B cell (primary cell): Measurements from ENCODE around the gene PLCD3. TPM values are rescaled to one million over a fixed set of nuclear protein-coding genes. Genes with fewer than 3 reads are reported as not detected.

ENCODE experiments used
- ATAC-seq: fragments of 200-7000 bp; cut with Tn5 transposase; one replicate; pipeline ENCODE4 v1.10.0; 2021; ENCODE audit warnings: low read depth, mild to moderate bottlenecking, moderate number of reproducible peaks, moderate library complexity
- CTCF ChIA-PET: fragments of 350-600 bp; sonication (Branson Sonifier 250); formaldehyde crosslinking; loops from one replicate; lab custom pipeline; 2021; ENCODE audit warnings: antibody characterized with exemption, inconsistent platforms; lab: Charles Lee
- POLR2A ChIA-PET: fragments of 350-600 bp; sonication (Branson Sonifier 250); formaldehyde crosslinking; loops from one replicate; lab custom pipeline; 2021; ENCODE audit warnings: antibody characterized with exemption; lab: Charles Lee
- DNase-seq: peaks from one replicate; pipeline ENCODE4 v3.0.0; 2013
- H2AFZ ChIP-seq: 2 replicates; pipeline ENCODE4 v1.6.1; 2012; ENCODE audit warnings: mild to moderate bottlenecking, low read depth, low read length; ENCODE audit not compliant: insufficient read depth, poor library complexity, severe bottlenecking
- H3K27ac ChIP-seq, 2 donors: 1 replicate in 1 of 2; 2 replicates in 1 of 2; pipeline ENCODE4 v1.5.1; 2012 to 2013; ENCODE audit warnings: low read length in 2 of 2, mild to moderate bottlenecking in 2 of 2, moderate library complexity in 1 of 2
- H3K27me3 ChIP-seq, 4 experiments: fragments of 200-600 bp in 1 of 4; sonication (generic) in 1 of 4; replicated peaks in 1 of 4; 1 replicate in 2 of 4; 2 replicates in 2 of 4; pipeline versions ENCODE4 v1.6.1 to v1.7.0; 2013 to 2016; ENCODE audit warnings: low read length in 3 of 4, mild to moderate bottlenecking in 2 of 4, mixed read lengths in 1 of 4, moderate library complexity in 1 of 4; ENCODE audit not compliant: insufficient read depth in 4 of 4, control insufficient read depth in 3 of 4; ENCODE audit errors: control extremely low read depth in 1 of 4
- H3K36me3 ChIP-seq, 2 experiments: replicated peaks in 1 of 2; 1 replicate in 1 of 2; 2 replicates in 1 of 2; pipeline versions ENCODE4 v1.6.1 to v1.7.1; 2013; ENCODE audit warnings: low read length in 1 of 2; ENCODE audit not compliant: insufficient read depth in 2 of 2, control insufficient read depth in 1 of 2; ENCODE audit errors: control extremely low read depth in 1 of 2, extremely low read depth in 1 of 2
- H3K4me1 ChIP-seq, 2 donors: fragments of 200-600 bp in 1 of 2; sonication (generic) in 1 of 2; 1 replicate in 1 of 2; 2 replicates in 1 of 2; pipeline versions ENCODE4 v1.5.1 to v1.6.1; 2013 to 2017; ENCODE audit warnings: low read length in 2 of 2; ENCODE audit not compliant: control insufficient read depth in 2 of 2, insufficient read depth in 2 of 2
- H3K4me2 ChIP-seq: replicated peaks from 2 replicates; pipeline ENCODE3; 2012; ENCODE audit warnings: mild to moderate bottlenecking, low read depth, low read length; ENCODE audit not compliant: poor library complexity, severe bottlenecking
- H3K4me3 ChIP-seq, 5 experiments: fragments of 200-600 bp in 1 of 5; sonication (generic) in 1 of 5; 1 replicate in 3 of 5; 2 replicates in 2 of 5; pipeline versions ENCODE4 v1.5.1 to v1.7.0; 2011 to 2016; ENCODE audit warnings: low read length in 4 of 5, mild to moderate bottlenecking in 4 of 5, low read depth in 2 of 5, control low read depth in 1 of 5, moderate library complexity in 1 of 5; ENCODE audit not compliant: insufficient read depth in 1 of 5; ENCODE audit errors: control extremely low read depth in 1 of 5, extremely low read depth in 1 of 5
- H3K79me2 ChIP-seq: fragments of 200-600 bp; sonication (generic); one replicate; pipeline ENCODE4 v1.6.0; 2016; ENCODE audit warnings: low read length; ENCODE audit not compliant: control insufficient read depth, insufficient read depth
- H3K9ac ChIP-seq: fragments of 200-600 bp; sonication (generic); 2 replicates; pipeline ENCODE4 v1.6.1; 2017; ENCODE audit warnings: mild to moderate bottlenecking, low read length, moderate library complexity
- H3K9me3 ChIP-seq, 3 donors: one replicate each; pipeline versions ENCODE4 v1.6.1 to v1.7.1; 2013; ENCODE audit warnings: low read length in 2 of 3; ENCODE audit not compliant: control insufficient read depth in 2 of 3, insufficient read depth in 1 of 3; ENCODE audit errors: control extremely low read depth in 1 of 3
- H4K20me1 ChIP-seq: 2 replicates; pipeline ENCODE4 v1.6.0; 2012; ENCODE audit warnings: mild to moderate bottlenecking, low read length; ENCODE audit not compliant: insufficient read depth, control insufficient read depth, poor library complexity, severe bottlenecking
- H3K27ac Mint-ChIP-seq: one replicate; pipeline ENCODE4 v1.8.0; 2021; ENCODE audit warnings: mixed read lengths
- H3K27me3 Mint-ChIP-seq: one replicate; pipeline ENCODE4 v1.8.0; 2021; ENCODE audit warnings: mixed read lengths
- H3K4me1 Mint-ChIP-seq: one replicate; pipeline ENCODE4 v1.8.0; 2021; ENCODE audit warnings: mixed read lengths
- H3K4me3 Mint-ChIP-seq: one replicate; pipeline ENCODE4 v1.8.0; 2021; ENCODE audit warnings: mixed read lengths
- H3K9me3 Mint-ChIP-seq: one replicate; pipeline ENCODE4 v1.8.0; 2022; ENCODE audit warnings: mixed read lengths; ENCODE audit not compliant: insufficient read depth
- EZH2 ChIP-seq: IDR thresholded peaks from 2 replicates; pipeline ENCODE4 v1.6.1; 2012; ENCODE audit warnings: borderline replicate concordance, low read depth, mild to moderate bottlenecking, moderate library complexity, low read length; ENCODE audit not compliant: insufficient read depth, poor library complexity, severe bottlenecking
- WGBS: methylation state at CpG from one replicate; pipeline ENCODE4 v1.1.5; 2013; ENCODE audit warnings: missing lambda C conversion rate; ENCODE audit not compliant: insufficient coverage; 5-methylcytosine and 5-hydroxymethylcytosine counted together
- intact Hi-C: fragments of 100-400 bp; cut with micrococcal nuclease; formaldehyde crosslinking; loops from one replicate; pipeline ENCODE4 v1.10.0; 2022
- polyA plus RNA-seq: library from polyadenylated mRNA; depleted of rRNA; stranded (reverse); fragments of >200 nt; gene quantifications from 2 replicates; pipeline ENCODE4 v1.2.3, GENCODE V29; 2012
- total RNA-seq, 2 donors: library from RNA; stranded (reverse); fragments of 120-200 nt in 1 of 2; gene quantifications; 1 replicate in 1 of 2; 2 replicates in 1 of 2; pipeline versions ENCODE4 v1.2.3 to v1.2.4, GENCODE V29; 2013 to 2022
- TF ChIP-seq, protein P1 (sequence below): fragments of 200-600 bp; IDR thresholded peaks from one replicate; pipeline ENCODE4 v1.8.0; 2022; ENCODE audit warnings: antibody characterized with exemption, mild to moderate bottlenecking

PLCD3 gene
- total and polyA plus RNA-seq, 2 donors (not counting 1 experiment from before 2014, with no cell fraction given) = 0.54 to 2.2 TPM

DNA sequence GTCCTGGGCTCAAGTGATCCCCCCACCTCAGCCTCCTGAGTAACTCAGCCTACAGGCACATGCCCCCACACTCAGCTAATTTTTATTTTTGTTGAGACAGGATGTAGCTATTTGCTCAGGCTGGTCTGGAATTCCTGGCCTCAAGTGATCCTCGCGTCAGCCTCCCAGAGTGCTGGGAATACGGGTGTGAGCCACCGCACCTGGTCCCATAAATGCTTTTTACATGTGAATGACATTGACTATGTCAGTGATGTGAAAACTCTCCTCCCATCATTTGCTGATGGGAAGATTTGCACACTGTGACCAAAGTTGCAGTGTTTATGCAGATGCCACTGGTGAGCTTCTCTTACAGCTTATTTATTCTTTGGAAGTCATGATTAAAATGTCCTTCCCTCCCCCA, 15.0 kb downstream of the PLCD3 start:
- peaks cover 0 to 3% of the 10 kb centered on the region in 2 donors for H3K4me1 ChIP-seq
- H3K4me3 ChIP-seq = no peak overlapping the region
- no peak overlapping the region for H2AFZ ChIP-seq
- ATAC-seq (no peak), DNase-seq (no peak)
- H3K9me3 ChIP-seq = no peaks in the 10 kb centered on the region
- intact Hi-C loops = no loop called here
- no peaks in the 10 kb centered on the region for H3K36me3 ChIP-seq
- peaks cover 0 to 7% (median 0%) of the 10 kb centered on the region in 4 experiments for H3K27me3 ChIP-seq
- Mint-ChIP-seq H3K27ac (no peak overlapping the region), H3K9me3 (no peaks in the 10 kb centered on the region), H3K4me3 (no peak overlapping the region), H3K27me3 (peaks cover 5% of the 10 kb centered on the region), H3K4me1 (no peaks in the 10 kb centered on the region)
- no peak overlapping the region for H3K4me2 ChIP-seq
- no peak for TF ChIP-seq EZH2
- TF ChIP-seq, protein P1, sequence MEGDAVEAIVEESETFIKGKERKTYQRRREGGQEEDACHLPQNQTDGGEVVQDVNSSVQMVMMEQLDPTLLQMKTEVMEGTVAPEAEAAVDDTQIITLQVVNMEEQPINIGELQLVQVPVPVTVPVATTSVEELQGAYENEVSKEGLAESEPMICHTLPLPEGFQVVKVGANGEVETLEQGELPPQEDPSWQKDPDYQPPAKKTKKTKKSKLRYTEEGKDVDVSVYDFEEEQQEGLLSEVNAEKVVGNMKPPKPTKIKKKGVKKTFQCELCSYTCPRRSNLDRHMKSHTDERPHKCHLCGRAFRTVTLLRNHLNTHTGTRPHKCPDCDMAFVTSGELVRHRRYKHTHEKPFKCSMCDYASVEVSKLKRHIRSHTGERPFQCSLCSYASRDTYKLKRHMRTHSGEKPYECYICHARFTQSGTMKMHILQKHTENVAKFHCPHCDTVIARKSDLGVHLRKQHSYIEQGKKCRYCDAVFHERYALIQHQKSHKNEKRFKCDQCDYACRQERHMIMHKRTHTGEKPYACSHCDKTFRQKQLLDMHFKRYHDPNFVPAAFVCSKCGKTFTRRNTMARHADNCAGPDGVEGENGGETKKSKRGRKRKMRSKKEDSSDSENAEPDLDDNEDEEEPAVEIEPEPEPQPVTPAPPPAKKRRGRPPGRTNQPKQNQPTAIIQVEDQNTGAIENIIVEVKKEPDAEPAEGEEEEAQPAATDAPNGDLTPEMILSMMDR = no peak
- no peak overlapping the region for H3K27ac ChIP-seq
- ChIA-PET POLR2A (no interaction called here), CTCF (interaction anchor here (2.6 kb wide), 1 partner anchor 18 kb away, joined by 7 read pairs; no protein-coding TSS in a partner anchor)
- H3K79me2 ChIP-seq = no peaks in the 10 kb centered on the region
- 100% methylated on average over 4 of the region's 4 CpGs for WGBS
- H4K20me1 ChIP-seq = no peaks in the 10 kb centered on the region
- H3K9ac ChIP-seq = no peak overlapping the region

DNA sequence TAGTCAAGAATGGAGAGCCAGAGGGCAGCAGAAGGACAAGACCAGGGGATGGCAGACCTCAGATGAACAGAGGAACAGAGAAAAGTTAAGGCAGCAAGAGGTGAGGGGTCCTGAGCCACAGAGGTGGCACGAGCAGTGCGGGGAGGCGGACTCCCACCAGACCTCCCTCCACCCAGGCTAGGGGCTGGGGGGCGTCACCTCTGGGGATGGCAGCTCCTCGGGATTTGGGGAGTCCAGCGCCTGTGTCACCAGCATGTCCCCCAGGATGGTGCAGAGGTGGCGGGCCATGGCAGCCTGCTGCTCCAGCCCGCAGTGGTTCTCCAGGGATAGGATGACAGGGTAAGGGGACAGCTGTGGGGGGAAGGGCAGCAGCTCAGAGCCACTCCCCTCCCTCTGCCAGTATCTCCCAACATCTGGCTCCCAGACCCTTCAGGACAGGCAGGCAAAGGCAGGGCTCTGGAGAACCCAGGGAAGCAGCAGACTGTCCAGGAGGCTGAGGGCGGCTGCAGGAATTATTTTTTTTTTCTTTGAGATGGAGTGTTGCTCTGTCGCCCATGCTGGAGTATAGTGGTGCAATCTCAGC, 15.8 kb downstream of the PLCD3 start:
- H3K27me3 Mint-ChIP-seq = peaks cover 5% of the 10 kb centered on the region
- no peak for ATAC-seq
- CTCF ChIA-PET = interaction anchor here (1.2 to 2.6 kb wide), 2 partner anchors 17 kb away, joined by 4 to 7 read pairs; no protein-coding TSS in a partner anchor
- H3K27me3 ChIP-seq = peaks cover 0 to 7% (median 0%) of the 10 kb centered on the region in 4 experiments
- H3K79me2 ChIP-seq = no peaks in the 10 kb centered on the region
- POLR2A ChIA-PET = no interaction called here
- DNase-seq = no peak
- no peak overlapping the region for H3K27ac Mint-ChIP-seq
- 94% methylated on average over 5 of the region's 10 CpGs for WGBS
- no peak overlapping the region for H3K4me3 ChIP-seq
- H3K27ac ChIP-seq = no peak overlapping the region
- TF ChIP-seq, protein P1 = no peak
- TF ChIP-seq EZH2 = no peak
- H3K4me1 Mint-ChIP-seq = peaks cover 6% of the 10 kb centered on the region
- no peak overlapping the region for H3K4me2 ChIP-seq
- H3K36me3 ChIP-seq = no peaks in the 10 kb centered on the region
- H3K9me3 Mint-ChIP-seq = no peaks in the 10 kb centered on the region
- no peaks in the 10 kb centered on the region for H4K20me1 ChIP-seq
- no peak overlapping the region for H3K4me3 Mint-ChIP-seq
- no peak overlapping the region for H3K9ac ChIP-seq
- peaks cover 8 to 11% of the 10 kb centered on the region in 2 donors for H3K4me1 ChIP-seq
- no peaks in the 10 kb centered on the region for H3K9me3 ChIP-seq
- intact Hi-C loops = no loop called here
- no peak overlapping the region for H2AFZ ChIP-seq
